ENCODE data around the gene ZC3HAV1L.

Gene ZC3HAV1L

DNA sequence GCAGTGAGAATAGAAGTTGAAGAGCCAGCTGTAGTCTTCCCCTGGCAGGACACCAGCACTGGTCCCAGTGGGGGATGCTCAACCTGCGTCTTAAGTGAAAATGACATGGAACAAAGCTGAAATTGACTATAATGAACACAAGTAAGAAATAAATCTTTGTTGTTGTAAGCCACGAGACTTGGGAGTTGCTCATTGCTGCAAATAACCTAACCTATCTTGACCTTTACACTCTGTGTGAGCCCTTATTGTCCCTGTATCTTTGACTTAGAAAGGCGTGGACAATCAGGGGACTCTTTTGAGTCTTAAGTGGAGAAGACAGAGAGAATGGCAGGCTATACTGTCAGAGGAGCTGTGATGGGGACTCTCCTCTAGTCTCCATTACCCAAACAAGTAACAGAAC is 16.9 kb downstream of the ZC3HAV1L start:
- TF ChIP-seq, protein P1, sequence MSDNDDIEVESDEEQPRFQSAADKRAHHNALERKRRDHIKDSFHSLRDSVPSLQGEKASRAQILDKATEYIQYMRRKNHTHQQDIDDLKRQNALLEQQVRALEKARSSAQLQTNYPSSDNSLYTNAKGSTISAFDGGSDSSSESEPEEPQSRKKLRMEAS (IDR thresholded peaks at IDR 0.05) = no peak
- TF ChIP-seq EP300 (IDR thresholded peaks at IDR 0.05; ENCODE audit: borderline replicate concordance) (no peak), CEBPB (IDR thresholded peaks at IDR 0.05) (no peak), YY1 (IDR thresholded peaks at IDR 0.05; ENCODE audit: low read depth) (no peak), TCF12 (IDR thresholded peaks at IDR 0.05; ENCODE audit: low read depth) (no peak), NFIC (IDR thresholded peaks at IDR 0.05) (no peak), FOXM1 (IDR thresholded peaks at IDR 0.05; ENCODE audit: borderline replicate concordance, low read depth) (no peak), ZBTB7A (IDR thresholded peaks at IDR 0.05; ENCODE audit: low read depth) (no peak), CREB1 (IDR thresholded peaks at IDR 0.05; ENCODE audit: low read depth) (no peak), RAD21 (IDR thresholded peaks at IDR 0.05; ENCODE audit: low read depth) (no peak), TAF1 (IDR thresholded peaks at IDR 0.05; ENCODE audit: low read depth) (no peak), TEAD4 (IDR thresholded peaks at IDR 0.05) (no peak), EGR1 (IDR thresholded peaks at IDR 0.05) (no peak)
- TF ChIP-seq, protein P2, sequence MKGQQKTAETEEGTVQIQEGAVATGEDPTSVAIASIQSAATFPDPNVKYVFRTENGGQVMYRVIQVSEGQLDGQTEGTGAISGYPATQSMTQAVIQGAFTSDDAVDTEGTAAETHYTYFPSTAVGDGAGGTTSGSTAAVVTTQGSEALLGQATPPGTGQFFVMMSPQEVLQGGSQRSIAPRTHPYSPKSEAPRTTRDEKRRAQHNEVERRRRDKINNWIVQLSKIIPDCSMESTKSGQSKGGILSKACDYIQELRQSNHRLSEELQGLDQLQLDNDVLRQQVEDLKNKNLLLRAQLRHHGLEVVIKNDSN (IDR thresholded peaks at IDR 0.05) = no peak
- TF ChIP-seq, protein P3, sequence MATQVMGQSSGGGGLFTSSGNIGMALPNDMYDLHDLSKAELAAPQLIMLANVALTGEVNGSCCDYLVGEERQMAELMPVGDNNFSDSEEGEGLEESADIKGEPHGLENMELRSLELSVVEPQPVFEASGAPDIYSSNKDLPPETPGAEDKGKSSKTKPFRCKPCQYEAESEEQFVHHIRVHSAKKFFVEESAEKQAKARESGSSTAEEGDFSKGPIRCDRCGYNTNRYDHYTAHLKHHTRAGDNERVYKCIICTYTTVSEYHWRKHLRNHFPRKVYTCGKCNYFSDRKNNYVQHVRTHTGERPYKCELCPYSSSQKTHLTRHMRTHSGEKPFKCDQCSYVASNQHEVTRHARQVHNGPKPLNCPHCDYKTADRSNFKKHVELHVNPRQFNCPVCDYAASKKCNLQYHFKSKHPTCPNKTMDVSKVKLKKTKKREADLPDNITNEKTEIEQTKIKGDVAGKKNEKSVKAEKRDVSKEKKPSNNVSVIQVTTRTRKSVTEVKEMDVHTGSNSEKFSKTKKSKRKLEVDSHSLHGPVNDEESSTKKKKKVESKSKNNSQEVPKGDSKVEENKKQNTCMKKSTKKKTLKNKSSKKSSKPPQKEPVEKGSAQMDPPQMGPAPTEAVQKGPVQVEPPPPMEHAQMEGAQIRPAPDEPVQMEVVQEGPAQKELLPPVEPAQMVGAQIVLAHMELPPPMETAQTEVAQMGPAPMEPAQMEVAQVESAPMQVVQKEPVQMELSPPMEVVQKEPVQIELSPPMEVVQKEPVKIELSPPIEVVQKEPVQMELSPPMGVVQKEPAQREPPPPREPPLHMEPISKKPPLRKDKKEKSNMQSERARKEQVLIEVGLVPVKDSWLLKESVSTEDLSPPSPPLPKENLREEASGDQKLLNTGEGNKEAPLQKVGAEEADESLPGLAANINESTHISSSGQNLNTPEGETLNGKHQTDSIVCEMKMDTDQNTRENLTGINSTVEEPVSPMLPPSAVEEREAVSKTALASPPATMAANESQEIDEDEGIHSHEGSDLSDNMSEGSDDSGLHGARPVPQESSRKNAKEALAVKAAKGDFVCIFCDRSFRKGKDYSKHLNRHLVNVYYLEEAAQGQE (IDR thresholded peaks at IDR 0.05; ENCODE audit: low read depth) = no peak

DNA sequence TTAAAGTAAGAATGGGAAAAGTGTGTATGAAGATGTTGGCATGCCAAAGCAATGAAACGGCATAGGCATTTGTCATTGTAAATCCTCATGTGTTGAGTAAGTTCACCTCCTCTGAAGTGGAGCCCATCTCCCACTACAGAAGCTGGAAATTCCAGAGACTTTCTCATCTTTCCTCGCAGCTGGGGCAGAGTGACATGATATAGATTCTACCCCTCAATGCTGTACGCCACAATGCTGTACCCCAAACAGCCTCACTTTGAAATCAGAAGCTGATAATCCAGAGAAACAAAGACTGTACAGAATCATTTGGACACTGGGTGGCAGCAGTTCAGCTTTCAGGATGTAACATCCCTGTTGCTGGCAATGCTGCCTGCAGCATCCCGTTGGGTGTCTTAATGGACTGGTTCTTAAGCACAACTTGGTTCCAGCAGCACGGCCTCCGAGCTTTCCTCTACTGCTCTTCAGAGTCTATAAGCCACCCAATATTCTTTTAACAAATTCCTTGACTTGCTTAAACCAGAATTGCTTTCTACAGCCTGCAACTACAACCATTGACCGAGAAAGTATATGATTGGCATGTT is 18.8 kb downstream of the ZC3HAV1L start:
- TF ChIP-seq RAD21 (IDR thresholded peaks at IDR 0.05; ENCODE audit: low read depth) = peak; percentile 80
- TF ChIP-seq, protein P1 (IDR thresholded peaks at IDR 0.05) = no peak

DNA sequence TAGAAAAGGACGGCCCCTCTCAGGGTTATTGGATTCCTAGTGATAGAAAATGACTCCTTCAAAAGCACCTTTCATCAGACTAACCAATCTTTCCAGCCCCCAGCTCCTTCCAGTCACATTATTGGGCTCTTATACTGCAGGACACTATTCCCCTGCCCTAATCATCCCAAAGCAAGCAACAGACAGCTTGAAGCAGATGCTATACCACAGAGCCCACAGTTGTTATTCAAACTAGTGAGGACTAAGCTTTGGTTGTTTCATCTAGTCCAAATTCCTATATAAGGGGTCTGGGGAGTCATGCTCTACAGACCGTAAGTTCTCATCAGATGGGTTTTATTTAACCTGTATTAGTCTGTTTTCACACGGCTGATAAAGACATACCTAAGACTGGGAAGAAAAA is 24.5 kb downstream of the ZC3HAV1L start:
- TF ChIP-seq FOXM1 (IDR thresholded peaks at IDR 0.05; ENCODE audit: borderline replicate concordance, low read depth) = no peak
- TF ChIP-seq YY1 (IDR thresholded peaks at IDR 0.05; ENCODE audit: low read depth) = no peak
- no peak for TF ChIP-seq TAF1 (IDR thresholded peaks at IDR 0.05; ENCODE audit: low read depth)
- TF ChIP-seq NFIC (IDR thresholded peaks at IDR 0.05) = no peak
- TF ChIP-seq CREB1 (IDR thresholded peaks at IDR 0.05; ENCODE audit: low read depth) = no peak
- no peak for TF ChIP-seq EGR1 (IDR thresholded peaks at IDR 0.05)
- TF ChIP-seq RAD21 (IDR thresholded peaks at IDR 0.05; ENCODE audit: low read depth) = no peak
- TF ChIP-seq, protein P1 (IDR thresholded peaks at IDR 0.05) = no peak
- TF ChIP-seq TEAD4 (IDR thresholded peaks at IDR 0.05) = no peak
- TF ChIP-seq CEBPB (IDR thresholded peaks at IDR 0.05) = no peak

DNA sequence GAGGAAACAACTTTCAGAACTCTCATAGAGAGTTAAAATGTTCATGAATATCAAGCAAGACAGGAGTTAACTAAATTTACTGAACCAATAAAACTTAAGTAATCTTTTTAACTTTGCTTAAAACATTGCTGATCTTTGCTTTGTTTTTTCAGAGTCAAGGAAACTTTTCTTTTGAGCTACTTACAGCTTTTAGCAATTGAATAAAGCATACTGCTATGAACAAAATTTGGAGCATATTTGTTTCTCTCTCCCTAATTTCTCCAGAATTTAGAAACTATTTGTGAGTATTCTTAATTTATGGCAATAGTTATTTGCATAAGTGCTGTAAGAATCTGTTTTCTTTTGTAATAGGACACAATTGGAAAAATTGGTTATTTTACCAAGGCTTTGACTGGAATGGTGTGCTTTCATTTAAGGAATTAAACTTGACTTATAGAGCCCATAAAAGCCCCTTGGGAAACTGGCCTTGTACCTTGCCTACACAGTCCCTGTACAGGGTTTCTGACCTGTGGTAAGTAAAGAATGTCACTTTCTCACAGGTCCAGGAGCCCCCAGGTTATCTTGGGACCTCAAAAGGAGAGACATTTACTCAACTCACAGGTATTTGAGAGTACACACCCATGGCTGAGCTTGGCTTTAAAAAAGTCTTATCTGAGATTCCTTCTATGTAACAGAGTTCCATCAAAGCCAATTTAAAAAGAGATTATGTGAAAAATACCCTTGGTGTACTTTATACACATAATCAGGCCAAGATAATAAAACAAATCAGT is 31.3 kb downstream of the ZC3HAV1L start:
- TF ChIP-seq TCF12 (IDR thresholded peaks at IDR 0.05; ENCODE audit: low read depth) = no peak

DNA sequence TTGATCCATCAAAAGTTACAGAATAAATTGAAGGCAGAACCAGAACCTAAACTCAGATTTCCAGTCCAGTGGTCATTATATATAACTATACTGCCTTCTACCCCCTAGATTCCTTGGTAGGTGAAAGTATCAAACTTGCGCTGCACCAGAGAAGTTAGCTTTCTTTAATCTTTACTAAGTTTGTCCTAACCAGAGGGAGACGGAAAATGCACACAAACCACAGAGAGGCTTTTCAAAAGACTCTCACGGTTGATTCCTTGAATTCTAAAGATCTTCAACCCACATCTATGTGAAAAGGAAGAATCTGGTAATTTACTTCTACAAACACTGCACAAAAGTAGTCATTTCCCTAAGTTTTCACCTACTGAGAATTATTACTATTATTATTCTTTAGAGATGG is 36.4 kb downstream of the ZC3HAV1L start:
- TF ChIP-seq, protein P2 (IDR thresholded peaks at IDR 0.05) = no peak
- TF ChIP-seq FOXM1 (IDR thresholded peaks at IDR 0.05; ENCODE audit: borderline replicate concordance, low read depth) (no peak), CREB1 (IDR thresholded peaks at IDR 0.05; ENCODE audit: low read depth) (no peak), CEBPB (IDR thresholded peaks at IDR 0.05) (no peak), ZBTB7A (IDR thresholded peaks at IDR 0.05; ENCODE audit: low read depth) (no peak), TEAD4 (IDR thresholded peaks at IDR 0.05) (no peak), EP300 (IDR thresholded peaks at IDR 0.05; ENCODE audit: borderline replicate concordance) (no peak), YY1 (IDR thresholded peaks at IDR 0.05; ENCODE audit: low read depth) (no peak), TAF1 (IDR thresholded peaks at IDR 0.05; ENCODE audit: low read depth) (no peak), TCF12 (IDR thresholded peaks at IDR 0.05; ENCODE audit: low read depth) (no peak), EGR1 (IDR thresholded peaks at IDR 0.05) (no peak), RAD21 (IDR thresholded peaks at IDR 0.05; ENCODE audit: low read depth) (no peak), NFIC (IDR thresholded peaks at IDR 0.05) (no peak)
- TF ChIP-seq, protein P1 (IDR thresholded peaks at IDR 0.05) = no peak
- TF ChIP-seq, protein P3 (IDR thresholded peaks at IDR 0.05; ENCODE audit: low read depth) = no peak

All from Ishikawa (cell line).